Naive B cell (primary cell): ENCODE measurements around the gene NFIX. TPM values are rescaled to one million over a fixed set of nuclear protein-coding genes. Genes with fewer than 3 reads are reported as not detected.
A peak's percentile ranks its signal among the peaks of the same experiment; 100 is the strongest.

ENCODE experiments used
- ATAC-seq, 2 donors: fragments of 150-1000 bp; cut with Tn5 transposase; 2 replicates each; pipeline ENCODE4 v1.10.0; 2021; ENCODE audit warnings: low read depth in 2 of 2, mild to moderate bottlenecking in 2 of 2, moderate library complexity in 2 of 2
- DNase-seq: peaks from one replicate; pipeline ENCODE4 v3.0.0; 2022
- H3K27ac Mint-ChIP-seq, 6 donors: one replicate each; pipeline ENCODE4 v1.8.0; 2020 to 2022; ENCODE audit warnings: mild to moderate bottlenecking in 6 of 6, mixed read lengths in 6 of 6, moderate library complexity in 5 of 6, inconsistent platforms in 2 of 6
- H3K27me3 Mint-ChIP-seq, 3 donors: one replicate each; pipeline ENCODE4 v1.8.0; 2021 to 2022; ENCODE audit warnings: mixed read lengths in 3 of 3, mild to moderate bottlenecking in 1 of 3
- H3K36me3 Mint-ChIP-seq, 2 donors: one replicate each; pipeline ENCODE4 v1.8.0; 2020 to 2022; ENCODE audit warnings: mixed read lengths in 2 of 2, inconsistent platforms in 1 of 2, mild to moderate bottlenecking in 1 of 2
- H3K4me1 Mint-ChIP-seq, 3 donors: one replicate each; pipeline ENCODE4 v1.8.0; 2020 to 2022; ENCODE audit warnings: mixed read lengths in 3 of 3, inconsistent platforms in 1 of 3, mild to moderate bottlenecking in 1 of 3, moderate library complexity in 1 of 3
- H3K4me3 Mint-ChIP-seq, 8 donors: one replicate each; pipeline ENCODE4 v1.8.0; 2020 to 2022; ENCODE audit warnings: mild to moderate bottlenecking in 8 of 8, mixed read lengths in 8 of 8, moderate library complexity in 8 of 8, inconsistent platforms in 2 of 8
- H3K9me3 Mint-ChIP-seq, 7 donors: one replicate each; pipeline ENCODE4 v1.8.0; 2020 to 2022; ENCODE audit warnings: mixed read lengths in 7 of 7, mild to moderate bottlenecking in 5 of 7, inconsistent platforms in 2 of 7, moderate library complexity in 1 of 7
- polyA plus RNA-seq, 6 donors: library from polyadenylated mRNA; unstranded; fragments of 300-500 nt; fragmentation: Illumina TruSeq; gene quantifications; one replicate each; pipeline ENCODE4 v1.2.3, GENCODE V29; 2021; ENCODE audit warnings: low read depth in 6 of 6

The NFIX gene
- polyA plus RNA-seq, 6 donors from 2014 or later, result 0.21 to 2.1 (median 1.1) TPM; not detected in 2

DNA sequence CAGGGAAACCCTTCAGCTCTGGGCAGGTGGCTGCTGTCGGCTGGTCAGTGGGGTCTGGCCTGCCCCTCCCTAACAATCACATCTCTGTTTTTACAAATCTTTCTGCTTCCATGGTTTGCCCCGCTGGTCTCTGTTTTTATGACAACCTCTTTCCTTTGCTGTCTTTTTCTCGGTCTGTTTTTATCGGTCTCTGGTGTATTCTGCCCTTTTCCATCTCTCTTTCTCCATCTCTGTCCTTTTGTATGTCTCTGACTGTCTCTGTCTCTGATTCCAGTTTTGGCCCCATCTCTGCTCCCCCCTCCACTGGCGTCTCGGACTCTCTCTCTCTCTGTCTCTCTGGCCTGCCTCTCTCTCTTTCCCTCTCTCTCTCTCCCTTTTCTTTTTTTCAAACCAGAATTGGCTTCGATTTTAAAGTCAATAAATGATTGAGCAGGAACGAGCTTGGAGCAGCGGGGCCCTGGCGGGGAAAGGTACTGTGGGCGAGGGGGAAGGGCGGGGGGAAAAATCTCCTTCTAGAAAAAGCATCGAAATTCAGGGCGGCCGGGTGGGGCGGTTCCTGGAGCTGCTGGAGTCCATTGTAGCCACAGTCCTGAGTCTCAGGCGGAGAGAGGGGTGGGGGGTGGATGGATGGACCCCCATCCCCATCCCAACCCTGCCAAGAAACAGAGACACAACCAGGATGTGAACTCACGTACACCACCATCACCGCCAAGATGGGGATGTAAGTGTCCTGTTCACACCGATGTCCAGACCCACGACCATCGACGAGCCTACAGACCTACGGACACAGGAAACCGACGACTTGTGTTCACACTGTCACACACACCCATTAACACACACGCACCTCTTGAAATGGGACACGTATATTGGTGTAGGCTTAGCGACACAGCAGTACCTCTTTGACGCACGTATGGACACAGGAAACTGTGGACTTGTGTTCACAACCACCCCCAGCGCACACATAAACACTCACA lies 3.0 kb downstream of the NFIX start:
- no peak for DNase-seq

DNA sequence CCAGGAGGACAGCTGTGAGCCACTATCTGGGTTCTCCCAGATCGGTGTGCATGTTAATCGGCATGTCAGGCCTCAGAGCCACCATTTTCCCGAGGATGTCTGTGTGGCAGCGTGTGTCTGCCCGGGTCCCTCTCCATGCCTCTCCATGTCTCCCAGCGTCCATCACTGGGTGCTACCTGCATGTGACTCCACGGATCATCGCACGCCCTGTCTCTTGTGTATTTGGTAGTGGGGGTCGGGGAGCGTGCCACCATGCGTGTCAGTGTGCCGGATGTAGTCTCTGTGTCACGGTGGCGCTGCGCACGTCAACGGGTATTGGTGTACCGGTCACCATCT lies 5.9 kb downstream of the NFIX start:
- H3K27me3 Mint-ChIP-seq, result peaks cover 6 to 21% (median 17%) of the 10 kb centered on the region in 3 donors
- H3K4me3 Mint-ChIP-seq, result no peak overlapping the region
- H3K4me1 Mint-ChIP-seq, result peaks cover 0 to 6% (median 3%) of the 10 kb centered on the region in 3 donors
- ATAC-seq (no peak), DNase-seq (no peak)
- no peaks in the 10 kb centered on the region for H3K36me3 Mint-ChIP-seq
- H3K27ac Mint-ChIP-seq, result no peak overlapping the region
- peaks cover 0 to 2% (median 0%) of the 10 kb centered on the region in 7 donors for H3K9me3 Mint-ChIP-seq

More for the DNA sequence above, 3.0 kb downstream of the NFIX start:
- no peak for ATAC-seq
- Mint-ChIP-seq H3K4me1 (peaks cover 12 to 15% (median 15%) of the 10 kb centered on the region in 3 donors), H3K27ac (peak overlapping the region in 1 of 6 donors; percentile 15), H3K9me3 (peaks cover 0 to 3% (median 0%) of the 10 kb centered on the region in 7 donors), H3K36me3 (no peaks in the 10 kb centered on the region), H3K4me3 (peak overlapping the region in 5 of 8 donors; percentile 10 to 84 (median 70)), H3K27me3 (peaks cover 12 to 32% (median 24%) of the 10 kb centered on the region in 3 donors)

DNA sequence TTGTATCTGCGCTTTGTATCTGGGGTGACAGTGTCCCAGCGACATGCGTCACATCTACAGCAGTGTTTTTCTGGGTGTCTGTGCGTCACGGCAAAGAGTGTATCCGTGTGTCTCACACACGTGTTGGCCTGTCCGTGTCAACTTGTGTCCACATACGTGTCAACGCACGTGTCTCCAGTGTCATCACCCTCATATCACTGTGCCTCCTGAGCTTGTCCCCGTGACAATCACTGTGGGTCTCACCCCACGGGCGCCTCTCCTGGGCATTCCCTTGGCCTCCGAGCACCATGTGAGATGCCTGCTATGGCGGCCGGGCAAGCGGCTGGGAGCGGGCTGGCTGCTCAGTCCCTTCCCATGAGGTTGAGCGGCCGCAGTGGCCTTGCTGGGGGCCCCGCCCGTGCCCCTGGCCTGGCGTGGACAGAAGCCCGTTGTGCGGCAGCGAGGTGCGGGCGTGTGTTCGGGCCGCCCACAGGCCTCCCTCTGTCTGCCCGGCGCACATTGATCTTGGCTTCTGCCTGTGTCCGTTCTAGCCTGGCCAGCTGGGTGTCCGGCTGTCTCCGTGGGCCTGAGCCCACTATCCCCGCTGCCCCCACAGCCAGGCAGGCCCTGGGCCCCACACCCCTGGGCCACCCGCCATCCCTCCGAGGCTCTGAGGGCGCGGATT lies 6.4 kb downstream of the NFIX start:
- Mint-ChIP-seq H3K4me3 (no peak overlapping the region), H3K27me3 (peaks cover 6 to 21% (median 17%) of the 10 kb centered on the region in 3 donors), H3K4me1 (peaks cover 0 to 6% (median 3%) of the 10 kb centered on the region in 3 donors), H3K9me3 (peaks cover 0 to 2% (median 0%) of the 10 kb centered on the region in 7 donors), H3K27ac (no peak overlapping the region), H3K36me3 (no peaks in the 10 kb centered on the region)
- DNase-seq (no peak), ATAC-seq (no peak)

DNA sequence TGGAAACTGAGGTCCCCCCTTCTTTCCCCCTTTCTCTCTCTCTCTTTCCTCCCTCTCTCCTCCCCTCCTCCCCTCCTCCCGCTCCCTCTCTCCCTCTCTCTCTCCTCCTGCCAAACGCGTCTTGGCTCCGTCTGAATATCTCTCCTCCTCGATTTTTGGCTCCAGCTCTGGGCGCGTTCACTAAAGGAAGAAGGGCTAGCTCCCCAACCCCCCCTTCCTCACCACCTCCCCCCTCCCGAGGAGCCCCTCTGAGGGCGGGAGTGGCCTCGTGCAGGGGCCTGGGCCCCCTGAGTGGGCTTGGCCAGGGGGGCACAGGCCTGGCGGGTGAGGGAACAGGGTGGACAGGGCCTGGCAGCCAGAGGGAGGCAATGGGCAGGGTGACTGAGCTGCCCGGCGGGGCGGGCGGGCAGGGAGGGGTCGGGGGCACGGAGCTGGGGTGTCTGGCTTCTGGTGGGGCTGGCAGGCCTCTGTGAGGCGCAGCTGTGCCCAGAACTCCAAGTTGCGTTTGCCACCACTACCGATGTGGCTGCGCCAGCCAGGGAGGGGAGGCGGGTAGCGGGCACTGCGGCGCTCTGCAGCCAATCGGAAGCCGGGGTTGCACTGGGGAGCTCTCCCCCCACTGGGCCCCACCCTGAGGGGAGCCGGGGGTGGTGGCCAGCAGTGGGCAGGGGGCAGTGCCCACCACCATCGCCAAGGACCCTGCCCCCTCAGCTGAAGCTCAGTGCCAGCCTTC lies 7.1 kb downstream of the NFIX start:
- Mint-ChIP-seq H3K36me3 (no peaks in the 10 kb centered on the region), H3K4me1 (peaks cover 0 to 3% (median 0%) of the 10 kb centered on the region in 3 donors), H3K27ac (no peak overlapping the region), H3K9me3 (peaks cover 0 to 2% (median 0%) of the 10 kb centered on the region in 7 donors), H3K27me3 (peaks cover 0 to 17% (median 16%) of the 10 kb centered on the region in 3 donors), H3K4me3 (no peak overlapping the region)
- ATAC-seq, result no peak
- DNase-seq, result no peak

DNA sequence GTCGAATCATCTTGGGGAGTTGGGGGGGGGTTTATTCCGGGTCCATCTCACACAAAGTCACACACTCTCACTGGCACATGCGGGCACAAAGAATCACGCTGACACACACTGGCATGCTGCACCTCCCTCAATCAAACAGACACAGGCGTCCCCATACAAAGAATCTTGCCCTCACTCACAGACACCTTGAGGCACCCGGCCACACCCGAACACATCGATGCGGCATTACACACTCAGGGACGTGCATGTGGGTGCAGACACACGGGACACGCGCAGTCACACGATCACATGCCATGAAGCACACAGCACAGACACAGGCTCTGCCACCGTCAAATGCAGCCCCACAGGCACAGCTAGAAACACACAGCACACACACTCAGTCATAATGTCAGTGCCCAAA lies 7.8 kb downstream of the NFIX start:
- peaks cover 0 to 17% (median 12%) of the 10 kb centered on the region in 3 donors for H3K27me3 Mint-ChIP-seq
- peak overlapping the region in 1 of 8 donors; percentile 61 for H3K4me3 Mint-ChIP-seq
- DNase-seq (no peak), ATAC-seq (no peak)
- H3K9me3 Mint-ChIP-seq, result peaks cover 0 to 2% (median 0%) of the 10 kb centered on the region in 7 donors
- H3K36me3 Mint-ChIP-seq, result no peaks in the 10 kb centered on the region
- peaks cover 0 to under 1% (median 0%) of the 10 kb centered on the region in 3 donors for H3K4me1 Mint-ChIP-seq
- no peak overlapping the region for H3K27ac Mint-ChIP-seq

DNA sequence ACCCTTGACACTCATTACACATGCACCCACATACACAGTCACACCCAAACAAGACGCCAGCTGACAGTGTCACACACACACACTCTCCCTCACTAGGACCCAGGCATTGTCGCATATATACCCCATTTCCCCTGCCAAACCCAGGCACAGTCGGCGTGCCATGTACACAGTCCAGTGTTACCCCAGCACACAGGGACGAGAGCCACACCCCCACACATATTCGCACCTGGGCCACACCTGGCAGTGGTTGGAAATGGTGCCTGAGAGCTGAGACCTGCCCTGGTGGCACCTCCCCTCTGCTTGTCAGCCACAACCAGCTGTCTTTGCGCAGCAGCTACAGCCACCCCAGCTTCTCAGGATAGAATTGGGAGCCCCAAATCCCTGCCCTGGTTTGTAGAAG lies 9.0 kb downstream of the NFIX start:
- ATAC-seq (no peak), DNase-seq (no peak)
- Mint-ChIP-seq H3K36me3 (no peaks in the 10 kb centered on the region), H3K9me3 (peaks cover 0 to 2% (median 0%) of the 10 kb centered on the region in 7 donors), H3K27ac (no peak overlapping the region), H3K4me3 (no peak overlapping the region), H3K27me3 (peaks cover 4 to 26% (median 20%) of the 10 kb centered on the region in 3 donors), H3K4me1 (no peaks in the 10 kb centered on the region)

DNA sequence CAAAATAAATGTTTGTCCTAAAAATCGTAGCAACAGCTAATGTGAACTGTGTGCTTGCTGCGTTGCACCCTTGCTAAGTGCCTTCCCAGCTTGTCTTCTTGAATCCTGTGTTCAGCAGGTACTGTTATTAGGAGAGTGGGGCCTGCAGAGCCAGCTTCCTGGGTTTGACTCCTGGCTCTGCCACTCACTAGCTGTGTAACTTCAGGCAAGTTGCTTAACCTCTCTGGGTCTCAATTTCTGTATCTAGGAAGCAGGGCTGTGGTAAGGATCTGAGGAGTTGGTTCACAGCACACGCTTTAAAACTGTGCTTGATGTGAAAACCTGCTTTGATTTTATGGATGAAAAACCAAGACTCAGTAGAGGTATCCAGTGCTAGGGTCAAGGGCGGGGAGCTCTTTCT lies 10.0 kb downstream of the NFIX start:
- DNase-seq, result no peak
- Mint-ChIP-seq H3K27me3 (peaks cover 8 to 36% (median 30%) of the 10 kb centered on the region in 3 donors), H3K36me3 (no peaks in the 10 kb centered on the region), H3K27ac (peak overlapping the region in 1 of 6 donors; percentile 5), H3K4me3 (no peak overlapping the region), H3K4me1 (no peaks in the 10 kb centered on the region), H3K9me3 (peaks cover 0 to 2% (median 0%) of the 10 kb centered on the region in 7 donors)
- ATAC-seq, result no peak

DNA sequence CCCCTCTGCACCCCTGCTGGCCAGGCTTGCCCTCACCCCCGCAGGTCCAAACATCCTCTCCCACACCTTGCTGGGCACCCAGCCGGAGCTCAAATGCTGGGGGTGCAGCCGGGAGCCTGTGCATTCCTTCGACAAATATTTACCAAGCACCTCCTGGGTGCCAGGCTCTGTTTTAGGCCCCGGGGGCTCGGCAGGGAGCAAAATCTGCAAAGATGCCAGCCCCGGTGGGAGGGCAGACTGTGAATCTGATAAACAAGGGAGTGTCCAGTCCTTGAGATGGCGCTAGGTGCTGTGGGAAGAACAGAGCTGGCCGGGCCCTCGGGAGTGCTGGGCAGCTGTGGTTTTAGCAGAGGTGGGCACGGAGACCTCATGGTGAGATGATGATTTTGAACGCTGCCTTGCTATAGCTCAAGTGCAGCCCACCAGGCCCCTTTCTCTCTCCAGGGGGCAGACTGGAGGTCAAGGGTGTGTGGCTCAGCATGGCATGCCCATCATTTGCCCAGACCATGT lies 10.6 kb downstream of the NFIX start:
- Mint-ChIP-seq H3K9me3 (peaks cover 0 to 2% (median 0%) of the 10 kb centered on the region in 7 donors), H3K4me1 (peaks cover 0 to 2% (median 0%) of the 10 kb centered on the region in 3 donors), H3K36me3 (no peaks in the 10 kb centered on the region), H3K27me3 (peaks cover 8 to 42% (median 35%) of the 10 kb centered on the region in 3 donors), H3K4me3 (no peak overlapping the region), H3K27ac (no peak overlapping the region)
- DNase-seq (no peak), ATAC-seq (no peak)

DNA sequence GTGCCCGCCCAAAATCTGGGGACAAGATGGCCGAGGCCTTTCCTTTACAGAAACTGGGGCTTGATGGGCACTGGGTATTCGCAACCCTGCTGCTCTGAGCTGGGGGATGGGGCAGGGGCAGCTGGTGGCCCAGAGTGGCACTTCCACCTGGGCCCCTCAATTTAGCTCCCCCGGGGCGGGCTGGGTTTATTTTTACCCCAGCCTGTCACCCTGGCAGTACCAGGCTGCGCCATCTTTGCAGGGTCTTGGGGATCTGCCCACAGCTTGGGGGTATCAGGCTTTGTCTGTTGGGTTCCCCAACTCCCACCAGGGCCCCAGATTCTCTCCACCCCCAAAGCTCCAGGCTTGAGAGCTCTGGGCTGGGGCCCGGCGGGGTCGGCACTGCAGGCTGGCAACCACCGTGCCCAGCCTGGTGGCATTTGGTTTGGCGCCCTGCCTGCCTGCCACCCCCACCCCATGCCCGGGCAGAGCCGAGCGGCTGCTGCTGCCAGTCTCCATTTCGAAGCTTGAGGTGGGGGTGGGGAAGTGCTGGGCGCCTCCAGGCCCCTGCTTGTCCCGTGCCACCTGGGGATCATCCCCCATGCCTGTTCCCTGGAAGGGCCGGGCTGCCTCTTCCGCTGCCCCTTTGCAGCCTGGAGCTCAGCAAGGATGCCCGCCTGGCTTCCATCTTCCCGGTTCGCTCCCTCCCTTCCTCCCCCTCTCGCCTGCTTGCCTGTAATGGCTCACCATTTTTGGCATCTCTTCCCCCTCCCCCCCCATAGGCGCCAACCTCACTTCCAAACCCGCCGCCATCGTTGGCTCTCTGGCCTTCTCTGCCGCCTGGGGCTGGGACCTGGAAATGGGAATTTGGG lies 11.4 kb downstream of the NFIX start:
- ATAC-seq, result no peak
- Mint-ChIP-seq H3K27me3 (peaks cover 8 to 50% (median 40%) of the 10 kb centered on the region in 3 donors), H3K4me3 (no peak overlapping the region)

DNA sequence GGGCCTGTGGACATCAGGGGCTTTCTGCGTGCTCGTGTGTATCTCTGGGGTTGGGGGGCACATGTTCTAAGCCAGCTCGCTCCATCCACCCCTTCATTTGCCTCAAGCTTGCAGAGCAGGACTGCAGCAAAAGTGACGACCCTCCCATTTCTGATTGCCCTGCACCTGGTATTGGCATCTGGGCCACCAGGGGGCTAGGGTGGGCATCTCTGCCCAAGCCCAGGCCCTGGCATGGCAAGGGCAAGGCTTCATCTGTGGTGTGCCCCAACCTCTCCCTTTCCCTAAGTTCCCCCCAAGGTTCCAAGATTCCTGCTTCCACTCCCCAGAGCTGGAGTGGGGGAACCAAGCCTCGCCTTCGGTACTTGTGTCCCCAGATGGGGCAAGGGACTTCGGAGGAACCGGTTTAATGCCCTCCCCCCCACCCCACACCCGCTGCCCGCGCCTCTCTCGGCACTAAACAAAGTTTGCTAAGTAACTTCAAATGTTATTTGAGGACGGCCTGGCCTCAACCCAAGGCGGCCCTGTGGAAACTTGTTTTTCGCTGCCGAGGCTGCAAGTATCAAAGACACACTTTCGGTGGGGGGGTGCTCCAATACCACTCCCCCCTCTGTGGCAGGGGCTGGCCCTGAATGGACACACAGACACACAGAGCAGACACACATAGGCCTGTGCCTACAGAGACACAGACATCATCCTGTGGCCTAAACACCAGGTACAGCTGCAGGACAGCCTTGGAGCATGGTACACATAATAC lies 12.2 kb downstream of the NFIX start:
- Mint-ChIP-seq H3K4me1 (peaks cover under 1 to 10% (median 8%) of the 10 kb centered on the region in 3 donors), H3K9me3 (peaks cover 0 to 2% (median 0%) of the 10 kb centered on the region in 7 donors), H3K36me3 (no peaks in the 10 kb centered on the region), H3K4me3 (peak overlapping the region in 1 of 8 donors; percentile 29), H3K27ac (no peak overlapping the region), H3K27me3 (peaks cover 9 to 55% (median 48%) of the 10 kb centered on the region in 3 donors)
- DNase-seq (no peak), ATAC-seq (no peak)

More for the DNA sequence above, 11.4 kb downstream of the NFIX start:
- H3K27ac Mint-ChIP-seq, result no peak overlapping the region
- no peak for DNase-seq
- H3K4me1 Mint-ChIP-seq, result peaks cover 0 to 7% (median 2%) of the 10 kb centered on the region in 3 donors
- no peaks in the 10 kb centered on the region for H3K36me3 Mint-ChIP-seq
- peaks cover 0 to 1% (median 0%) of the 10 kb centered on the region in 7 donors for H3K9me3 Mint-ChIP-seq

DNA sequence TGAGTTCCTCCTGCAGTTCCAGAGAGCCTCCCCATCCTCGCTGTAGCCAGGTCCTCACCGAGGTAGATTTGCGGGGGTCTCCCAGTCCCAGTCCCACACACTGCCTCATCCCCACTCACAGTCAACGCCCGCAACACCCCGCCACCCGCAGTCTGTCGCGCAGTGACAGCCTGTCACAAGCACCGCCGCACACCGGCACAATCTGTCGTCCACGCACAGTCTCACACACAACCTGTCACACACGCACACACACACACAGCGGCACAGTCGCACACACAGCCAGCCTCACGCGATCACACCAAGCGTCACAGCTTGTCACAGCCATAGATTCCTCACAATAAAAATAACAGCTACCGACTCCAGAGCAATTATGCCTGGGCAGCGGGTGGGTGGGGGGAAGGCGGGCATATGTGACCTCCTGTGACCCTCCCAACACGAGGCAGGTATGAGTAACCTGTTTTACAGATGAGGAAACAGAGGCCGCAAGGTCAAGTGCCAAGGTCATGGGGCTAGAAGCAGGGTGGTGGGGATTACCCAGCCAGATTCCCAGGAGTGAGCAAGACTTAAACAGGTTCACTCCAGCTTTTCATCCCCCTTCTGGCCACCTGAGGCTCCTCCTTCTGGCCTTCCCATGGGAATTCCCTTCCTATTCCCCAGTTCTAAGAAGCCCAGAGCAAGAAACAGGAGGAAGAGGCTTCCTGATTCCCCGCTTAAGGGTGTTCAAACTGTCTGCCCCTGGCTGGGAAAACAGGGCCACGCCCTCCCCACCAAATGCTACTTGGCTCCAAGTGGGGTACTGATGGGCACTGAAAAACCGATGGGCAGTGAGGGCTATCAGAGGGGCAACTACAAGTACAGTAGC lies 13.9 kb downstream of the NFIX start:
- DNase-seq (no peak), ATAC-seq (no peak)
- peak overlapping the region in 2 of 8 donors; percentile 20 to 74 for H3K4me3 Mint-ChIP-seq
- H3K9me3 Mint-ChIP-seq, result peaks cover 0 to 2% (median 0%) of the 10 kb centered on the region in 7 donors
- H3K27me3 Mint-ChIP-seq, result peaks cover 24 to 63% (median 56%) of the 10 kb centered on the region in 3 donors
- H3K36me3 Mint-ChIP-seq, result peaks cover 0 to 8% of the 10 kb centered on the region in 2 donors
- peaks cover 12 to 27% (median 25%) of the 10 kb centered on the region in 3 donors for H3K4me1 Mint-ChIP-seq
- peak overlapping the region in 2 of 6 donors; percentile 56 to 75 for H3K27ac Mint-ChIP-seq
